D721Med (cell line): ENCODE measurements around the gene FKBP14.

Source experiments
- DNase-seq: peaks from one replicate; pipeline ENCODE4 v3.0.0; 2011; ENCODE audit warnings: low spot score; ENCODE audit not compliant: insufficient read length
- FAIRE-seq: peaks from 2 replicates; lab custom pipeline; 2011; peaks lifted over from hg19 to GRCh38; lab: Jason Lieb, UNC
- CTCF ChIP-seq: IDR thresholded peaks from 2 replicates; pipeline ENCODE4 v1.5.1; 2012; ENCODE audit warnings: mild to moderate bottlenecking, control low read depth; ENCODE audit not compliant: insufficient read depth; ENCODE audit errors: missing control alignments

FKBP14 gene

DNA sequence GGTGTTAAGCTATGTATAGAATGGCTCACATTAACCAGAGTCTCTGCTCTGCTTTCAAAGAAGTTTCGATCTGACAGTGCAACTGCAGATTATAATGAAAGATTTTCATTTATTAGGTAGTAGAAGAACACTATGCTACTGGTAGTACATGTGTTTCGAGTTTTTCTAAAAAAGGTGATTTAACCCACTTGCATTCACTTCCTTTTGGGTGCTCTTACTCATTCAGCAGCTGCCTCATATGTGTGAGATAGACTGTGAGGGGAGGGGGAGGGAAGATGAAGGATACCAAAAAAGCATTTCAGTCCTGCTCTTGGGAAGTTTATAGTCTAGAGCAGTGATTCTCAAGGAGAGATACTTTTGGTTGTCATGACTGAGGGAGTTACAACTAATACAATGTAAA lies 22.1 kb upstream of the FKBP14 start:
- TF ChIP-seq CTCF: no peak
- FAIRE-seq: no peak
- no peak for DNase-seq

DNA sequence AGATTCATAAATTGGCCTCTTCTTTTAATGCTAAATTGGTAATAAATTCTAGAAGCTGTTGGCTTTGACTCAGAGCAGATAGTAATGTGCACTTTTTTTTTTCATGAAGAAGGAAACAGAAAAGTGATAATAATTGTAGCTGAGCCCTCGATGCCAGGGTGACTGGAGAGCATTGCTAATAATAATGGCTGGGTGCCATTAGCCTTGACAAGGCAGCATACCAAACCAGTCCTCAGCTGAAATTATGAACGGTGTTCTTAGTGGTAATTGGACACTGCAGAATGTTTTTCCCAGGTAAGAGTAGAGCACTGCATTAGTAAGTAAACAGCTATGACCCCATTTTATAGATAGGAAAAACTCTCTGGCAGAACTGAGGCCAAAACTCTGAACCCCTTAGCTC lies 20.6 kb upstream of the FKBP14 start:
- FAIRE-seq (no peak), DNase-seq (no peak)
- TF ChIP-seq CTCF: no peak

DNA sequence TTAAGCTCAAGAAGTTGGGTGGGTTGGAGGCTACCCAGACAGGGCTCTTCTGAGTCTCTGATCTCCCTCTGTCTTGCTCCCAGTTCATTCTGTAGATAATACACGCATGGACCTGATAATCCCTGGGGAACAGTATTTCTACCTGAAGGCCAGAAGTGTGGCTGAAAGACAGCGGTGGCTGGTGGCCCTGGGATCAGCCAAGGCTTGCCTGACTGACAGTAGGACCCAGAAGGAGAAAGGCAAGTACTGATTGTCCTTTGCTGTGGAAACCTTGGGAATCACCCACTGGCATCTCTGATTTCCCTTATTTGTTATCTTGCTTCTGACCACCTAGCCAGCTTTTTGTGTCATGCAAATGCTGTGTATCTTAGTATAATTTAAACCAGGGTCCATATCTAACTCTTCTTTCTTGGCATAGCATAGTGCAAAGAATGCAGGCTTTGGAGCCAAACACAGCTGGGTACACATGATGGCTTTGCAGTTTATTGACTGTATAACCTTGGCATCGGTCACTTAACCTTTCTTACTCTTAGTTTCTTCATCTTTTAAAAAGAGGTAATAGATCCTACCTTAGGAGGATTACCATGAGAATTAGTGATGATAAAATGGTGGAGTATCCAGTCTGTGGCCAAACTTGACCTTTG lies 19.7 kb upstream of the FKBP14 start:
- TF ChIP-seq CTCF: no peak
- DNase-seq (no peak), FAIRE-seq (no peak)

- FAIRE-seq: no peak
- no peak for DNase-seq
- TF ChIP-seq CTCF: no peak
These were observed 15.2 kb upstream of the FKBP14 start for GRCh38 chr7:30041526-30042269.

DNA sequence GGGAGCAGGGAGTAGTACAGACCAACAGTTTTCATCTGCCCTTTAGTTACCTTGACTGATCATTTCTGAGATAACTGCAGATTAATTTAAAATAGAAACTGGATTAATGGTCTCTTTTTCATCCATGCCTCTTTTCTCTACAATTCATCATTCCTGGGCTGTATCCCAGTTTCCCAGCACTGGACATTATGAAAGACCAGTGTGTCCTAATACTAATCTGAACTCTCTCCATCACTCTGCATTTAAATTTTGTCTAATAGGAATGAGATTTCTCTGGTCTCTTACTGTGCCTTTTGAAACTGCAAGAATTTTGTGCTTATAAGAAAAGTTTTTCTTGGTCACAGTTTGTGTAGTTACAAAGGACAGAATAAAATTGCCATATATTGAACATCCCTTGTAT lies 14.4 kb upstream of the FKBP14 start:
- DNase-seq: no peak
- no peak for FAIRE-seq

DNA sequence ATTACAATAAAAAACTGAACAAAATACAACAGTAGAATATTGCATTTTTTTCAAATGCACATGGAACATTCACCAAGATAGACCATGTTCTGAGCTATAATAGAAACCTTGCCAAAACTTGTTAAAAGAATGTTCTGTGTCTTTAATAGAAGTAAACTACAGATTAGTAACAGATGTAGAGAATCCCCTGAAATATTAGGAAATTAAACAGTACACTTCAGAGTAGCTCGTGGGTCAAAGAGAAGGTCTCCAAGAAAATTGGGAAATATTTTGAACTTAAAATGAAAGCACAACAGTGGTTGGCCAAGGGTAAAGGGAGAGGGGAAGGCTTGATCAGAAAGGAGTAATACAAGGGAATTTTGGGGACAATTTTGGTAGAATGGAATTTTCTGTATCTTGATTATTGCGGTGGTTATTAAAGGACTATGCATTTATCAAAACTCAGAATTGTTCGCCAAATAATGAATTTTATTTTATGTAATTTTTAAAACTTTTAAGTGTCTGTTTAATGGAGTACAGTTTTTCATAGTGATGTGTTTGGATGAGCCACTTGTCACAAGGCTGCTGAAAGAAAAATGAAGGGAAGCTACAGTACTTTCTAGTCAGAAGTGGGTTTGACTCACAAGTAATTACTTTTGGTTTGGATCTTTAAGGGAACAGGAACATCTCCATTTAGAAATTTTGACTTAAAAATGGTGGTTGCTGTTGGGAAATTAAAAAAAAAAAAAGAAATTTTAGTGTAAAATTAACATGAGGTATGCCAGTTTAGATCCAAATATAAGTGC lies 11.9 kb upstream of the FKBP14 start:
- DNase-seq (no peak), FAIRE-seq (no peak)
- TF ChIP-seq CTCF: no peak

More for the DNA sequence above, 14.4 kb upstream of the FKBP14 start:
- no peak for TF ChIP-seq CTCF
